HL-60/S4 (cell line): Measurements from ENCODE around the gene SLC35F3.

Experiments
- in situ Hi-C: fragments of 300-500 bp; cut with MboI; formaldehyde crosslinking; loops from 2 replicates; pipeline ENCODE4 v1.14.3; 2022; ENCODE audit warnings: low sequenced_read_pairs

SLC35F3 gene

GRCh38 chr1:234273981-234274380 lies 369.5 kb downstream of the SLC35F3 start:
- in situ Hi-C loops = no loop called here

GRCh38 chr1:234276151-234276788 lies 371.8 kb downstream of the SLC35F3 start:
- in situ Hi-C loops = no loop called here

- in situ Hi-C loops = no loop called here
Observed at GRCh38 chr1:234277161-234277868, 372.8 kb downstream of the SLC35F3 start.

GRCh38 chr1:234279021-234279420 lies 374.5 kb downstream of the SLC35F3 start:
- in situ Hi-C loops = no loop called here

GRCh38 chr1:234280500-234280899 lies 376.0 kb downstream of the SLC35F3 start:
- in situ Hi-C loops = no loop called here

GRCh38 chr1:234281826-234282489 lies 377.5 kb downstream of the SLC35F3 start:
- in situ Hi-C loops = no loop called here

GRCh38 chr1:234286206-234286605 lies 381.7 kb downstream of the SLC35F3 start:
- in situ Hi-C loops = no loop called here

- in situ Hi-C loops = no loop called here
Observed at GRCh38 chr1:234288946-234289345, 384.5 kb downstream of the SLC35F3 start.

- in situ Hi-C loops = no loop called here
Observed at GRCh38 chr1:234289538-234290305, 385.2 kb downstream of the SLC35F3 start.

GRCh38 chr1:234292011-234292410 lies 387.5 kb downstream of the SLC35F3 start:
- in situ Hi-C loops = no loop called here

GRCh38 chr1:234292548-234292947 lies 388.1 kb downstream of the SLC35F3 start:
- in situ Hi-C loops = no loop called here

GRCh38 chr1:234294109-234294817 lies 389.8 kb downstream of the SLC35F3 start:
- in situ Hi-C loops = no loop called here

- in situ Hi-C loops = no loop called here
Observed at GRCh38 chr1:234295068-234295467, 390.6 kb downstream of the SLC35F3 start.

GRCh38 chr1:234295626-234296025 lies 391.1 kb downstream of the SLC35F3 start:
- in situ Hi-C loops = no loop called here

- in situ Hi-C loops = no loop called here
Observed at GRCh38 chr1:234296496-234296895, 392.0 kb downstream of the SLC35F3 start.

GRCh38 chr1:234297668-234298067 lies 393.2 kb downstream of the SLC35F3 start:
- in situ Hi-C loops = no loop called here

GRCh38 chr1:234300096-234300495 lies 395.6 kb downstream of the SLC35F3 start:
- in situ Hi-C loops = loop anchor here (25.0 kb wide), 1 partner anchor 188 kb away; no protein-coding TSS in a partner anchor

- in situ Hi-C loops = loop anchor here (25.0 kb wide), 1 partner anchor 189 kb away; no protein-coding TSS in a partner anchor
Observed at GRCh38 chr1:234301663-234302062, 397.2 kb downstream of the SLC35F3 start.

- in situ Hi-C loops = loop anchor here (25.0 kb wide), 1 partner anchor 190 kb away; no protein-coding TSS in a partner anchor
Observed at GRCh38 chr1:234302354-234302962, 398.0 kb downstream of the SLC35F3 start.

- in situ Hi-C loops = loop anchor here (25.0 kb wide), 1 partner anchor 191 kb away; no protein-coding TSS in a partner anchor
Observed at GRCh38 chr1:234303231-234303630, 398.8 kb downstream of the SLC35F3 start.
